ENCODE data around the gene CHST8. TPM values are rescaled to one million over a fixed set of nuclear protein-coding genes. Genes with fewer than 3 reads are reported as not detected.

Gene CHST8
- polyA plus RNA-seq, 3 donors, result not detected

GRCh38 chr19:33674626-33675367 lies 53.0 kb downstream of the CHST8 start:
- no peaks in the 10 kb centered on the region for H3K4me1 ChIP-seq (ENCODE audit: control insufficient read depth in 1 of 2, insufficient read depth in 2 of 2, low read length in 2 of 2)
- 75% methylated on average over 3 of the region's 10 CpGs for WGBS (ENCODE audit: insufficient coverage)
- DNase-seq, result no peak
- Mint-ChIP-seq H3K27ac (no peak overlapping the region), H3K27me3 (ENCODE audit: low read depth in 3 of 3) (peaks cover 2 to 9% (median 5%) of the 10 kb centered on the region in 3 donors), H3K36me3 (no peaks in the 10 kb centered on the region), H3K4me3 (no peak overlapping the region), H3K9me3 (no peaks in the 10 kb centered on the region), H3K4me1 (no peaks in the 10 kb centered on the region)
- TF ChIP-seq, protein P1, sequence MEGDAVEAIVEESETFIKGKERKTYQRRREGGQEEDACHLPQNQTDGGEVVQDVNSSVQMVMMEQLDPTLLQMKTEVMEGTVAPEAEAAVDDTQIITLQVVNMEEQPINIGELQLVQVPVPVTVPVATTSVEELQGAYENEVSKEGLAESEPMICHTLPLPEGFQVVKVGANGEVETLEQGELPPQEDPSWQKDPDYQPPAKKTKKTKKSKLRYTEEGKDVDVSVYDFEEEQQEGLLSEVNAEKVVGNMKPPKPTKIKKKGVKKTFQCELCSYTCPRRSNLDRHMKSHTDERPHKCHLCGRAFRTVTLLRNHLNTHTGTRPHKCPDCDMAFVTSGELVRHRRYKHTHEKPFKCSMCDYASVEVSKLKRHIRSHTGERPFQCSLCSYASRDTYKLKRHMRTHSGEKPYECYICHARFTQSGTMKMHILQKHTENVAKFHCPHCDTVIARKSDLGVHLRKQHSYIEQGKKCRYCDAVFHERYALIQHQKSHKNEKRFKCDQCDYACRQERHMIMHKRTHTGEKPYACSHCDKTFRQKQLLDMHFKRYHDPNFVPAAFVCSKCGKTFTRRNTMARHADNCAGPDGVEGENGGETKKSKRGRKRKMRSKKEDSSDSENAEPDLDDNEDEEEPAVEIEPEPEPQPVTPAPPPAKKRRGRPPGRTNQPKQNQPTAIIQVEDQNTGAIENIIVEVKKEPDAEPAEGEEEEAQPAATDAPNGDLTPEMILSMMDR (IDR thresholded peaks at IDR 0.05), result no peak
- H2AFZ ChIP-seq (ENCODE audit: insufficient read depth, low read depth, low read length, poor library complexity, severe bottlenecking), result no peak overlapping the region
- no peaks in the 10 kb centered on the region for H3K36me3 ChIP-seq (replicated peaks in 1 of 2; ENCODE audit: control insufficient read depth in 1 of 2, insufficient read depth in 2 of 2, low read length in 2 of 2)
- H3K27me3 ChIP-seq (ENCODE audit: control insufficient read depth in 2 of 2, insufficient read depth in 2 of 2, low read length in 2 of 2), result no peaks in the 10 kb centered on the region
- H3K79me2 ChIP-seq (ENCODE audit: insufficient read depth, low read length), result no peaks in the 10 kb centered on the region
- no peaks in the 10 kb centered on the region for H4K20me1 ChIP-seq (ENCODE audit: insufficient read depth, low read length)
- H3K9me3 ChIP-seq (replicated peaks in 1 of 2; ENCODE audit: control insufficient read depth in 1 of 2, insufficient read depth in 1 of 2, low read length in 2 of 2), result no peaks in the 10 kb centered on the region
- H3K27ac ChIP-seq (ENCODE audit: low read depth in 1 of 2, low read length in 2 of 2), result no peak overlapping the region
- H3K4me2 ChIP-seq (replicated peaks; ENCODE audit: extremely low read depth, low read length, poor library complexity, severe bottlenecking), result no peak overlapping the region
- no peak overlapping the region for H3K4me3 ChIP-seq (replicated peaks in 1 of 3; ENCODE audit: low read depth in 2 of 3, low read length in 3 of 3)
- no peak overlapping the region for H3K9ac ChIP-seq (ENCODE audit: insufficient read depth, low read length, poor library complexity, severe bottlenecking)
- intact Hi-C loops (cut with micrococcal nuclease), result no loop called here

DNA sequence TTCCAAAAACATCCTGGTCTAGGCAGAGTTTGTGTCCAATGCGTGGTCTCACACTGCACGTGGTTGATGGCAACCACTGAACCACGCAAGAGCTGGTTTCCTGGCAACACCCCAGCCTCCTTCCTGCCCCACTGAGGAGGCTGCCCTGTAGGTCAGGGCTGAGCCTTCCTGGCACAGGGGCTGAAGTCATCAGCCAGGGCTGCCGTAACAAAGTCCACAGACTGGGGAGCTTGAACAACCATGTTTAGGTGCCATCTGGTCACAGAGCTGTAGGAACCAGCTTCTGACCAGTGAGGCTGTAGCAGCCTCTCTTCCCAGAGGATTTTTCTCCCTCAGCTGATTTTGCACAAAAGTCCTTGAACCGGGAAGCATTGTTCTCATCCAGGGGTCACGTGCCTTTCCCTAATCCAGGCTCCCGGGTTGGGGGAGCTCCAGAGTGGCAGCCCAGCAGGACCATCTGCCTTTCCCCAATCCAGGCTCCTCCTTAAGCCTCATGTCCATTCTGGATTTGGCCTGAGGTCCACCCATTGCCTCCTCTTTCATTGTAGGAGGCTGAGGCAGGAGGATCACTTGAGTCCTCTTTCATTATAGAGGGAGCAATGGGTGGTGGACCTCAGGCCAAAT lies 53.9 kb downstream of the CHST8 start:
- Histone ChIP-seq H3K27ac (ENCODE audit: low read depth in 1 of 2, low read length in 2 of 2) (no peak overlapping the region), H2AFZ (ENCODE audit: insufficient read depth, low read depth, low read length, poor library complexity, severe bottlenecking) (no peak overlapping the region), H3K9me3 (replicated peaks in 1 of 2; ENCODE audit: control insufficient read depth in 1 of 2, insufficient read depth in 1 of 2, low read length in 2 of 2) (no peaks in the 10 kb centered on the region), H3K36me3 (replicated peaks in 1 of 2; ENCODE audit: control insufficient read depth in 1 of 2, insufficient read depth in 2 of 2, low read length in 2 of 2) (no peaks in the 10 kb centered on the region), H3K79me2 (ENCODE audit: insufficient read depth, low read length) (no peaks in the 10 kb centered on the region), H3K4me2 (replicated peaks; ENCODE audit: extremely low read depth, low read length, poor library complexity, severe bottlenecking) (no peak overlapping the region), H3K4me1 (ENCODE audit: control insufficient read depth in 1 of 2, insufficient read depth in 2 of 2, low read length in 2 of 2) (no peaks in the 10 kb centered on the region), H4K20me1 (ENCODE audit: insufficient read depth, low read length) (no peaks in the 10 kb centered on the region), H3K27me3 (ENCODE audit: control insufficient read depth in 2 of 2, insufficient read depth in 2 of 2, low read length in 2 of 2) (no peaks in the 10 kb centered on the region), H3K4me3 (replicated peaks in 1 of 3; ENCODE audit: low read depth in 2 of 3, low read length in 3 of 3) (no peak overlapping the region), H3K9ac (ENCODE audit: insufficient read depth, low read length, poor library complexity, severe bottlenecking) (no peak overlapping the region)
- H3K9me3 Mint-ChIP-seq, result no peaks in the 10 kb centered on the region
- H3K27ac Mint-ChIP-seq, result no peak overlapping the region
- WGBS (ENCODE audit: insufficient coverage), result 48% methylated on average over 7 of the region's 7 CpGs
- no peak overlapping the region for H3K4me3 Mint-ChIP-seq
- no peaks in the 10 kb centered on the region for H3K36me3 Mint-ChIP-seq
- H3K27me3 Mint-ChIP-seq (ENCODE audit: low read depth in 3 of 3), result peaks cover 2 to 9% (median 5%) of the 10 kb centered on the region in 3 donors
- H3K4me1 Mint-ChIP-seq, result no peaks in the 10 kb centered on the region
- TF ChIP-seq, protein P1 (IDR thresholded peaks at IDR 0.05), result no peak
- DNase-seq, result no peak
- intact Hi-C loops (cut with micrococcal nuclease), result no loop called here

All from CD14-positive monocyte (primary cell).